ENCODE data around the gene CAT.

DNA sequence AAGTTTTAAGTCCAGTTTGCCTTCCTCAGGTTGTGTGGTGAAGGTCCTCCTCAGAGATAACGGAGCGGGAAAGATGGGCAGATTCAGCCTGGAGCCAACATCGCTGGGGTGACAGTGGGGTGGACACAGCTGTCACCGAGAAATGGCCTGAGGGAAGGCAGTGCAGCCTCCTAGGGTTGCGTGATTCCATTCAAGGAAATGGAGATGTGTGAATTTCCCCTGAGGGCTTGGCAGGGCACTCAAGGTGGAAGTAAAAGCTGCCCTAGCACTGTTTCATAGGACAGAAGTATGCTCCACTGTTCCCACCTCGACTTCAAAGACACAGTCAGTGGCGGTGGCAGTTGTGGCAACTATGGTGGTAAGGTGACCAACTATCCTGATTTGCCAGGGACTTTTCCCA lies 15.4 kb upstream of the CAT start:
- TF ChIP-seq, protein P1, sequence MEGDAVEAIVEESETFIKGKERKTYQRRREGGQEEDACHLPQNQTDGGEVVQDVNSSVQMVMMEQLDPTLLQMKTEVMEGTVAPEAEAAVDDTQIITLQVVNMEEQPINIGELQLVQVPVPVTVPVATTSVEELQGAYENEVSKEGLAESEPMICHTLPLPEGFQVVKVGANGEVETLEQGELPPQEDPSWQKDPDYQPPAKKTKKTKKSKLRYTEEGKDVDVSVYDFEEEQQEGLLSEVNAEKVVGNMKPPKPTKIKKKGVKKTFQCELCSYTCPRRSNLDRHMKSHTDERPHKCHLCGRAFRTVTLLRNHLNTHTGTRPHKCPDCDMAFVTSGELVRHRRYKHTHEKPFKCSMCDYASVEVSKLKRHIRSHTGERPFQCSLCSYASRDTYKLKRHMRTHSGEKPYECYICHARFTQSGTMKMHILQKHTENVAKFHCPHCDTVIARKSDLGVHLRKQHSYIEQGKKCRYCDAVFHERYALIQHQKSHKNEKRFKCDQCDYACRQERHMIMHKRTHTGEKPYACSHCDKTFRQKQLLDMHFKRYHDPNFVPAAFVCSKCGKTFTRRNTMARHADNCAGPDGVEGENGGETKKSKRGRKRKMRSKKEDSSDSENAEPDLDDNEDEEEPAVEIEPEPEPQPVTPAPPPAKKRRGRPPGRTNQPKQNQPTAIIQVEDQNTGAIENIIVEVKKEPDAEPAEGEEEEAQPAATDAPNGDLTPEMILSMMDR (IDR thresholded peaks at IDR 0.05): no peak
- TF ChIP-seq POLR2A (IDR thresholded peaks at IDR 0.05) (no peak), EP300 (IDR thresholded peaks at IDR 0.05) (no peak), POLR2AphosphoS5 (IDR thresholded peaks at IDR 0.05) (no peak)
